ENCODE data around the gene POLR2L.

- TF ChIP-seq CTCF (IDR thresholded peaks at IDR 0.05) (no peak), EP300 (IDR thresholded peaks at IDR 0.05) (no peak), POLR2A (IDR thresholded peaks at IDR 0.05; ENCODE audit: low read depth) (no peak), POLR2AphosphoS5 (IDR thresholded peaks at IDR 0.05) (no peak)
Observed at GRCh38 chr11:856397-856796, 14.1 kb upstream of the POLR2L start.
